Trophoblast cell (in vitro differentiated cells and primary cell): ENCODE measurements around the gene GRIA4.

Source experiments
- DNase-seq, 2 donors: peaks; one replicate each; pipeline ENCODE4 v3.0.0-alpha.2; 2016
- H2AFZ ChIP-seq: 2 replicates; pipeline ENCODE4 v1.6.1; 2013; ENCODE audit warnings: low read length, moderate library complexity, mild to moderate bottlenecking; ENCODE audit not compliant: insufficient read depth, poor library complexity
- H2AK5ac ChIP-seq: 2 replicates; pipeline ENCODE4 v1.6.1; 2013; ENCODE audit warnings: mild to moderate bottlenecking, low read length
- H2BK120ac ChIP-seq: 2 replicates; pipeline ENCODE4 v1.6.1; 2013; ENCODE audit warnings: low read length, mild to moderate bottlenecking, moderate library complexity; ENCODE audit not compliant: insufficient read depth, poor library complexity
- H2BK12ac ChIP-seq: 2 replicates; pipeline ENCODE4 v1.6.1; 2013; ENCODE audit warnings: mild to moderate bottlenecking, low read length, moderate library complexity
- H2BK5ac ChIP-seq: 2 replicates; pipeline ENCODE4 v1.6.1; 2013; ENCODE audit warnings: low read length, low read depth, moderate library complexity, mild to moderate bottlenecking; ENCODE audit not compliant: poor library complexity
- H3K14ac ChIP-seq: 2 replicates; pipeline ENCODE4 v1.6.1; 2013; ENCODE audit warnings: mild to moderate bottlenecking, low read length
- H3K18ac ChIP-seq: 2 replicates; pipeline ENCODE4 v1.6.1; 2013; ENCODE audit warnings: mild to moderate bottlenecking, low read length
- H3K23ac ChIP-seq: 2 replicates; pipeline ENCODE4 v1.6.1; 2013; ENCODE audit warnings: low read length
- H3K27ac ChIP-seq: 2 replicates; pipeline ENCODE4 v1.5.1; 2013; ENCODE audit warnings: low read depth, mild to moderate bottlenecking, inconsistent platforms, low read length, moderate library complexity
- H3K27me3 ChIP-seq: 2 replicates; pipeline ENCODE4 v1.6.1; 2013; ENCODE audit warnings: inconsistent platforms, mild to moderate bottlenecking, low read length, moderate library complexity; ENCODE audit not compliant: insufficient read depth
- H3K36me3 ChIP-seq, 2 experiments: 1 replicate in 1 of 2; 2 replicates in 1 of 2; pipeline ENCODE4 v1.6.1; 2013; ENCODE audit warnings: low read length in 2 of 2, mild to moderate bottlenecking in 2 of 2, moderate library complexity in 1 of 2; ENCODE audit not compliant: insufficient read depth in 2 of 2, control insufficient read depth in 1 of 2
- H3K4ac ChIP-seq: 2 replicates; pipeline ENCODE4 v1.6.1; 2013; ENCODE audit warnings: low read depth, mild to moderate bottlenecking, low read length, moderate library complexity
- H3K4me1 ChIP-seq, 2 experiments: 1 replicate in 1 of 2; 2 replicates in 1 of 2; pipeline ENCODE4 v1.6.1; 2013; ENCODE audit warnings: low read length in 2 of 2, mild to moderate bottlenecking in 2 of 2, moderate library complexity in 1 of 2; ENCODE audit not compliant: insufficient read depth in 2 of 2, control insufficient read depth in 1 of 2
- H3K4me2 ChIP-seq: 2 replicates; pipeline ENCODE4 v1.6.1; 2013; ENCODE audit warnings: inconsistent platforms, mild to moderate bottlenecking, low read length, moderate library complexity
- H3K4me3 ChIP-seq: 2 replicates; pipeline ENCODE4 v1.5.1; 2013; ENCODE audit warnings: mild to moderate bottlenecking, low read depth, low read length, inconsistent platforms
- H3K79me1 ChIP-seq: one replicate; pipeline ENCODE4 v1.6.1; 2013; ENCODE audit warnings: low read length
- H3K79me2 ChIP-seq: 2 replicates; pipeline ENCODE4 v1.6.1; 2013; ENCODE audit warnings: low read length, mild to moderate bottlenecking; ENCODE audit not compliant: control insufficient read depth, insufficient read depth, poor library complexity
- H3K9ac ChIP-seq: 2 replicates; pipeline ENCODE4 v1.6.1; 2013; ENCODE audit warnings: mild to moderate bottlenecking, low read length
- H3K9me3 ChIP-seq: 2 replicates; pipeline ENCODE4 v1.6.1; 2013; ENCODE audit warnings: low read depth, mild to moderate bottlenecking, control low read depth, inconsistent platforms, low read length; ENCODE audit not compliant: insufficient read depth
- H4K12ac ChIP-seq: 2 replicates; pipeline ENCODE4 v1.6.1; 2013; ENCODE audit warnings: low read depth, mild to moderate bottlenecking, low read length, moderate library complexity
- H4K8ac ChIP-seq: 2 replicates; pipeline ENCODE4 v1.6.1; 2013; ENCODE audit warnings: low read depth, mild to moderate bottlenecking, low read length, moderate library complexity
- H4K91ac ChIP-seq: one replicate; pipeline ENCODE4 v1.6.1; 2013; ENCODE audit warnings: low read depth, mild to moderate bottlenecking, low read length, moderate library complexity
- WGBS: extraction: QIAGEN DNeasy Blood & Tissue Kit; methylation state at CpG from one replicate; pipeline ENCODE4 v1.1.7; 2013; ENCODE audit warnings: missing lambda C conversion rate; ENCODE audit not compliant: insufficient read length, insufficient coverage; ENCODE audit errors: extremely low coverage; 5-methylcytosine and 5-hydroxymethylcytosine counted together

The GRIA4 gene

GRCh38 chr11:105644839-105645573, 35.1 kb downstream of the GRIA4 start:
- H2BK120ac ChIP-seq = no peak overlapping the region
- no peak overlapping the region for H3K4ac ChIP-seq
- H3K27me3 ChIP-seq = no peaks in the 10 kb centered on the region
- H3K18ac ChIP-seq = no peak overlapping the region
- H3K36me3 ChIP-seq = no peaks in the 10 kb centered on the region
- H2BK12ac ChIP-seq = no peak overlapping the region
- H3K4me2 ChIP-seq = no peak overlapping the region
- no peak for DNase-seq
- no peak overlapping the region for H3K23ac ChIP-seq
- no peak overlapping the region for H4K91ac ChIP-seq
- H2BK5ac ChIP-seq = no peak overlapping the region
- no peak overlapping the region for H2AK5ac ChIP-seq
- no peaks in the 10 kb centered on the region for H3K79me2 ChIP-seq
- WGBS = no CpG with 5 or more reads among the region's 7 CpGs
- H3K14ac ChIP-seq = no peak overlapping the region
- H3K27ac ChIP-seq = no peak overlapping the region
- H2AFZ ChIP-seq = no peak overlapping the region
- no peak overlapping the region for H3K4me3 ChIP-seq
- H3K9ac ChIP-seq = no peak overlapping the region
- no peak overlapping the region for H4K8ac ChIP-seq
- no peak overlapping the region for H4K12ac ChIP-seq
- H3K79me1 ChIP-seq = no peaks in the 10 kb centered on the region
- H3K9me3 ChIP-seq = no peaks in the 10 kb centered on the region
- H3K4me1 ChIP-seq = no peaks in the 10 kb centered on the region

GRCh38 chr11:105647780-105648179, 37.9 kb downstream of the GRIA4 start:
- no peak overlapping the region for H3K23ac ChIP-seq
- no CpG with 5 or more reads among the region's 1 CpG for WGBS

GRCh38 chr11:105648762-105649161, 38.9 kb downstream of the GRIA4 start:
- no peak for DNase-seq
- no peak overlapping the region for H4K12ac ChIP-seq
- no peak overlapping the region for H2BK12ac ChIP-seq
- H3K79me1 ChIP-seq = no peaks in the 10 kb centered on the region
- H3K14ac ChIP-seq = no peak overlapping the region
- H3K18ac ChIP-seq = no peak overlapping the region
- H3K4me1 ChIP-seq = no peaks in the 10 kb centered on the region
- H3K27ac ChIP-seq = no peak overlapping the region
- no peaks in the 10 kb centered on the region for H3K27me3 ChIP-seq
- no peak overlapping the region for H3K9ac ChIP-seq
- H3K4me3 ChIP-seq = no peak overlapping the region
- no peak overlapping the region for H2BK5ac ChIP-seq
- H2AK5ac ChIP-seq = no peak overlapping the region
- H4K91ac ChIP-seq = no peak overlapping the region
- no peak overlapping the region for H4K8ac ChIP-seq
- H3K23ac ChIP-seq = no peak overlapping the region
- H3K9me3 ChIP-seq = no peaks in the 10 kb centered on the region
- no peak overlapping the region for H2AFZ ChIP-seq
- no peak overlapping the region for H3K4me2 ChIP-seq
- no peaks in the 10 kb centered on the region for H3K36me3 ChIP-seq
- WGBS = no CpG with 5 or more reads among the region's 4 CpGs
- H3K79me2 ChIP-seq = no peaks in the 10 kb centered on the region
- no peak overlapping the region for H3K4ac ChIP-seq
- H2BK120ac ChIP-seq = no peak overlapping the region

More at GRCh38 chr11:105647780-105648179, 37.9 kb downstream of the GRIA4 start:
- Histone ChIP-seq H2AFZ (no peak overlapping the region), H3K4me1 (no peaks in the 10 kb centered on the region), H3K9me3 (no peaks in the 10 kb centered on the region), H3K14ac (no peak overlapping the region), H3K18ac (no peak overlapping the region), H3K79me2 (no peaks in the 10 kb centered on the region), H3K4me3 (no peak overlapping the region), H4K8ac (no peak overlapping the region), H3K27ac (no peak overlapping the region), H3K79me1 (no peaks in the 10 kb centered on the region), H2BK5ac (no peak overlapping the region), H3K4me2 (no peak overlapping the region), H2AK5ac (no peak overlapping the region), H4K91ac (no peak overlapping the region), H4K12ac (no peak overlapping the region), H2BK120ac (no peak overlapping the region), H3K36me3 (no peaks in the 10 kb centered on the region), H3K9ac (no peak overlapping the region), H3K27me3 (no peaks in the 10 kb centered on the region), H3K4ac (no peak overlapping the region), H2BK12ac (no peak overlapping the region)
- DNase-seq = no peak

DNA sequence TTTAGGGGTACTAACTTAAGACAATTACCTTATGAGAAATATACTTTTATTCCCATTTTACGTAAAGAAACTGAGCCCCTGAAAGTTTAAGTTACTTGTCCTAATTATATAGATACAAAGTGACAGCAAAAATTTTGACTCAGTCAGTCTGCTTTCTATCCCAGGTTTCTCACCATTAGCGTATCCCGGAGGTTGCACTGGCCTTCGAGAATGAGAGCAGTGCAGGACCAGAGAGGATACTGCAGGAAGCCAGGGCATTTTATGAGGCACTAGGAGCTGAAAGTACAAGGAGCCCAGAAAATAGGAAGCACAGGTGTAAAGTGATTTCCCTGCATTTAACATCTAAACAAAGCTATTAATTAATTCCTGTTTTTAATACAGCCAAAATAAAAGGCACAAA, 55.4 kb downstream of the GRIA4 start:
- no peak for DNase-seq
- H3K27me3 ChIP-seq = no peaks in the 10 kb centered on the region
- no peaks in the 10 kb centered on the region for H3K4me1 ChIP-seq
- no peak overlapping the region for H3K23ac ChIP-seq
- H2BK12ac ChIP-seq = no peak overlapping the region
- H4K91ac ChIP-seq = no peak overlapping the region
- no peaks in the 10 kb centered on the region for H3K79me1 ChIP-seq
- no peak overlapping the region for H3K27ac ChIP-seq
- no peak overlapping the region for H4K12ac ChIP-seq
- H3K9ac ChIP-seq = no peak overlapping the region
- H3K4me3 ChIP-seq = no peak overlapping the region
- H2AFZ ChIP-seq = no peak overlapping the region
- no peak overlapping the region for H4K8ac ChIP-seq
- no peaks in the 10 kb centered on the region for H3K9me3 ChIP-seq
- H2BK5ac ChIP-seq = no peak overlapping the region
- no peaks in the 10 kb centered on the region for H3K36me3 ChIP-seq
- WGBS = no CpG with 5 or more reads among the region's 4 CpGs
- H3K4ac ChIP-seq = no peak overlapping the region
- H3K4me2 ChIP-seq = no peak overlapping the region
- no peak overlapping the region for H3K14ac ChIP-seq
- H3K79me2 ChIP-seq = no peaks in the 10 kb centered on the region
- no peak overlapping the region for H2BK120ac ChIP-seq
- H2AK5ac ChIP-seq = no peak overlapping the region
- H3K18ac ChIP-seq = no peak overlapping the region
